ENCODE measurements around the gene DPY19L1. TPM values are rescaled to one million over a fixed set of nuclear protein-coding genes. Genes with fewer than 3 reads are reported as not detected.
"Not testable (repeated sequence)": the region's sequence is repeated elsewhere in the genome, so short reads cannot be mapped to it uniquely, and the experiment has no call there.

Gene DPY19L1
- total RNA-seq, 1 experiment from 2014 or later, result 119 TPM

- DNase-seq (ENCODE audit: low spot score), result not testable (repeated sequence)
Measured at GRCh38 chr7:34920470-34920869, 116.8 kb downstream of the DPY19L1 start.

- DNase-seq (ENCODE audit: low spot score), result not testable (repeated sequence)
Measured at GRCh38 chr7:34919038-34919437, 118.2 kb downstream of the DPY19L1 start.

GRCh38 chr7:34918198-34918861 lies 119.0 kb downstream of the DPY19L1 start:
- DNase-seq (ENCODE audit: low spot score), result not testable (repeated sequence)

- not testable (repeated sequence) for DNase-seq (ENCODE audit: low spot score)
Measured at GRCh38 chr7:34917515-34917914, 119.8 kb downstream of the DPY19L1 start.

- no peak for DNase-seq (ENCODE audit: low spot score)
Measured at GRCh38 chr7:34916267-34916666, 121.0 kb downstream of the DPY19L1 start.

- no peak for DNase-seq (ENCODE audit: low spot score)
Measured at GRCh38 chr7:34912236-34912635, 125.0 kb downstream of the DPY19L1 start.

- not testable (repeated sequence) for DNase-seq (ENCODE audit: low spot score)
Measured at GRCh38 chr7:34906266-34906850, 130.9 kb downstream of the DPY19L1 start.

- DNase-seq (ENCODE audit: low spot score), result no peak
Measured at GRCh38 chr7:34904987-34905386, 132.3 kb downstream of the DPY19L1 start.

GRCh38 chr7:34903921-34904320 lies 133.4 kb downstream of the DPY19L1 start:
- not testable (repeated sequence) for DNase-seq (ENCODE audit: low spot score)

- DNase-seq (ENCODE audit: low spot score), result no peak
Measured at GRCh38 chr7:34902182-34902581, 135.1 kb downstream of the DPY19L1 start.

- DNase-seq (ENCODE audit: low spot score), result peak; percentile 24
Measured at GRCh38 chr7:34900891-34901513, 136.3 kb downstream of the DPY19L1 start.

- no peak for DNase-seq (ENCODE audit: low spot score)
Measured at GRCh38 chr7:34895202-34895601, 142.1 kb downstream of the DPY19L1 start.

- DNase-seq (ENCODE audit: low spot score), result no peak
Measured at GRCh38 chr7:34889951-34890350, 147.3 kb downstream of the DPY19L1 start.

- DNase-seq (ENCODE audit: low spot score), result no peak
Measured at GRCh38 chr7:34886856-34887255, 150.4 kb downstream of the DPY19L1 start.

- DNase-seq (ENCODE audit: low spot score), result not testable (repeated sequence)
Measured at GRCh38 chr7:34883855-34884254, 153.4 kb downstream of the DPY19L1 start.

- DNase-seq (ENCODE audit: low spot score), result no peak
Measured at GRCh38 chr7:34879871-34880270, 157.4 kb downstream of the DPY19L1 start.

GRCh38 chr7:34878944-34879735 lies 158.1 kb downstream of the DPY19L1 start:
- DNase-seq (ENCODE audit: low spot score), result not testable (repeated sequence)

Other genes with a start within 250 kb of the DPY19L1 start
- gene TBX20, start 216.6 kb upstream of the DPY19L1 start, total RNA-seq (2014; rRNA removed; shearing (Covaris generic)), result 1.5 and 2.3 TPM in 2 replicates

Measured in H4 (cell line).